SK-N-MC (cell line): ENCODE data around the gene RASL12.
"Not testable (repeated sequence)": the region's sequence is repeated elsewhere in the genome, so short reads cannot be mapped to it uniquely, and the experiment has no call there.

Source experiments
- DNase-seq: peaks from one replicate; pipeline ENCODE4 v3.0.0-alpha.2; 2011; ENCODE audit warnings: low read depth, low spot score
- H3K27ac ChIP-seq: fragments of 200-600 bp; sonication (generic); 2 replicates; pipeline ENCODE4 v1.5.1; 2016; ENCODE audit warnings: mixed run types
- H3K36me3 ChIP-seq: fragments of 200-600 bp; sonication (generic); 2 replicates; pipeline ENCODE4 v1.6.1; 2017; ENCODE audit warnings: antibody characterized with exemption, low read length, mixed read lengths; ENCODE audit not compliant: insufficient read depth
- H3K4me3 ChIP-seq: fragments of 200-600 bp; sonication (generic); 2 replicates; pipeline ENCODE4 v1.5.1; 2016
- H3K9ac ChIP-seq: fragments of 200-600 bp; sonication (generic); 2 replicates; pipeline ENCODE4 v1.8.0; 2017; ENCODE audit warnings: mixed run types, mixed read lengths; ENCODE audit not compliant: insufficient read length
- H3K9me3 ChIP-seq: fragments of 200-600 bp; sonication (generic); 2 replicates; pipeline ENCODE4 v1.6.1; 2017; ENCODE audit warnings: low read depth, mild to moderate bottlenecking, antibody characterized with exemption, low read length, moderate library complexity, mixed read lengths
- EZH2 ChIP-seq: fragments of 200-600 bp; sonication (generic); IDR thresholded peaks from one replicate; pipeline ENCODE4 v1.6.1; 2017; ENCODE audit warnings: antibody characterized with exemption
- FOXP2 ChIP-seq: optimal IDR thresholded peaks from 2 replicates; pipeline ENCODE3; 2011; ENCODE audit warnings: mild to moderate bottlenecking, moderate library complexity; ENCODE audit not compliant: insufficient read depth; ENCODE audit errors: extremely low read length, control extremely low read depth
- POLR2AphosphoS5 ChIP-seq: IDR thresholded peaks from 2 replicates; pipeline ENCODE4 v1.6.1; 2012; ENCODE audit warnings: mild to moderate bottlenecking, low read depth, low read length, borderline replicate concordance

The RASL12 gene

DNA sequence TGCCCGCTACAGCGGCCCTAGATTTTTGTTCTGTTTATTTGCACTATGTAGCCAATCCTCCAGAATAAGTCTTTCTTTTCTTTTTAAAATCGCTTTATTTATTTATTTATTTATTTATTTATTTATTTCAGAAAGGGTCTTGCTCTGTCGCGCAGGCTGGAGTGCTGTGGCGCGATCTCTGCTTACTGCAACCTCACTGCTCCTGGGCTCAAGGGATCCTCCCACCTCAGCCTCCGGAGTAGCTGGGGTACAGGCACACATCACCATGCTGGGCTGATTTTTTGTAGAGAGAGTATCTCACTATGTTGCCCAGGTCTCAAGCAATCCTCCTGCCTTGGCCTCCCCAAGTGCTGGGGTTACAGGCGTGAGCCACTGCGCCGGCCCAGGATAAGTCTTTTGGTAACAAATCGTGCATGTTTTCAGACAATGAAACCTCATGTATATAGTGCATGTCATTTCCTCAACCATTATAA is 38.0 kb downstream of the RASL12 start:
- H3K9ac ChIP-seq: no peak overlapping the region
- no peak overlapping the region for H3K27ac ChIP-seq
- H3K36me3 ChIP-seq: peaks cover 11% of the 10 kb centered on the region
- H3K4me3 ChIP-seq: peak overlapping the region; percentile 97
- DNase-seq: no peak
- no peak for TF ChIP-seq POLR2AphosphoS5
- TF ChIP-seq EZH2: no peak
- TF ChIP-seq FOXP2: no peak
- H3K9me3 ChIP-seq: no peaks in the 10 kb centered on the region

DNA sequence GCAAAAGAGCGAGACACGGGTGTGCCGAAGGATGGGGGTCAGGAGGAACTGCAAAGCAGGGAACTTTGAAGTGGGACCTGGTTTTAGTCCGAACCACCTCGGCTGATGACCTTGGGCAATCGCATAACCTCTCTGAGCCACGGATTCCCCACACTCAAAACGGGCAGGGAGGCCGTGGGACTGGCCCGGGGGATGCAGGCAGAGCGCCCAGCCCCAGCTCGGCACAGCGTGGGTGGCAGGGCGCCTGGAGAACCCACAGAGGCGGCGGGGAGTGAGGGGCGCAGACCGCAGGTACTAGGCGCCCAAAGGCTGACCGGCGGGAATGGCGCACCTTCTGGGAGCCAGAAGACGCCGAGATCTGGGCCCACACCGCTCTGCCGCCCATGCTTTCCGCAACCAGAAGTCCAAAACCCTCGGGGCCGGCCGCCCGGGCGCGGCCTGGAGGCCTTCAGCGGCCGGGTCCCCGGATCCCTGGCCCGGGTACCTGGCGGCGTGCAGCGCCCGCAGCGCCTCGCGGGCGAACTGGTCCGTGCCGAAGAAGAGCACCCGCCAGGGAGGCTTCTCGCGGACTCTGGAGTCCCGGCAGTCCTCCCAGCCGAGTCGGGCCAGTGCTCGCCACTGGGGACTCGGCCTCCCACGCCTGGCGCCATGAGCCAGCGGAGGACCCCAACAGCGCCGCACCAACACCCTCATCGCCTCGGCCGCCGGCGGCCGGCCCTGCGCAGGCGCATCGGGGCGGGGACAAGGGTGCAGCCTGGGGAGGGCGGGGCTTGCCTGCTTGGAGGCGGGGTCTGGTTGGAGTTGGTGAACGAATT is 38.7 kb downstream of the RASL12 start, which contains the start of gene MTFMT:
TSS of gene MTFMT (minus strand) at position 719 of the 815 bp plus-strand sequence. CDS start at position 693, 26 bp downstream.
- DNase-seq: no peak
- Histone ChIP-seq H3K27ac (no peak within 1 kb of the TSS), H3K36me3 (peaks cover 11% of the 10 kb centered on the region), H3K9me3 (no peaks in the 10 kb centered on the region), H3K4me3 (peak within 1 kb of the TSS; percentile 97), H3K9ac (peak within 1 kb of the TSS; percentile 92)
- TF ChIP-seq FOXP2 (no peak), EZH2 (no peak), POLR2AphosphoS5 (peak; percentile 99)

DNA sequence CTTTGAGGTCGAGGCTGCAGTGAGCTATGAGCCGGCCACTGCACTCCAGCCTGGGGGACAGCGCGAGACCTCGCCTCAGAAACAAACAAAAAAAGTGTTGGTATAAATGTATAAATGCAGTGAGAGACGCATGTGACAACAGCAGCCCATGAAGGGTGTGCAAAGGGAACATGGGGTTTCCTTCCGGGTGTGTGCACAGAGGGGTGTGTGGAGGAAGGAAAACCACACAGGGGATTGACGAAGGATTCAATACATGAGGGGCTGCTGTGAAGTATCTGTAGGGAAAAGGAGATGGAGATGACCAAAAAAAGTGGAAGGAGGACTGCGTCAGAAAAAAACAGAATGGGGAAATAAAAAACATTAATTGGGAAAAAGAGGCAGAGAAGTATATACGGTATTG is 39.5 kb downstream of the RASL12 start:
- DNase-seq: no peak
- Histone ChIP-seq H3K9ac (peak overlapping the region; percentile 92), H3K9me3 (no peaks in the 10 kb centered on the region), H3K27ac (no peak overlapping the region), H3K36me3 (peaks cover 11% of the 10 kb centered on the region), H3K4me3 (peak overlapping the region; percentile 97)
- TF ChIP-seq EZH2: no peak
- no peak for TF ChIP-seq FOXP2
- no peak for TF ChIP-seq POLR2AphosphoS5

GRCh38 chr15:65027593-65027992 is 40.2 kb downstream of the RASL12 start:
- Histone ChIP-seq H3K9me3 (no peaks in the 10 kb centered on the region), H3K9ac (peak overlapping the region; percentile 41), H3K27ac (no peak overlapping the region), H3K4me3 (no peak overlapping the region; the same call in 1 of the 2 replicates), H3K36me3 (peaks cover 11% of the 10 kb centered on the region)
- DNase-seq: no peak
- TF ChIP-seq POLR2AphosphoS5: no peak
- TF ChIP-seq EZH2: no peak
- TF ChIP-seq FOXP2: no peak

DNA sequence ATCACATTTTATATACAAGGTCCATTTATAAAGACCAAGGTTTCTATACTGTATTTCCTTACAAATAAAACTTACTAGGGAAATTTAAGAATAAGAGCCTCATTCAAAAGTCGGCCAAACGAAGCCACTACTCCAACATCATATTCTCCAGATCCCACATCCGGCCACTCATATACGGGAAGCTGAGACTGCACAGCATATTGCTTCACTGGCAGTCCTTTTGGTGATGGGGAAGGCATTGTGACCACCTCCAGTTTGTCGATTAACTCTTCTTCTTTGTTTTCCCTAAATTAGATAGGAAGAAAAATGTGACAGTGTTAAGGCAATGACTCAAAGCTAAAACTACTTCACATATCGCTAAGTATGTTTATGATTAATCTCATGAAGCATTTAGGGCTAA is 41.0 kb downstream of the RASL12 start:
- DNase-seq: no peak
- H3K9me3 ChIP-seq: no peaks in the 10 kb centered on the region
- TF ChIP-seq EZH2 (no peak), FOXP2 (no peak), POLR2AphosphoS5 (no peak)

DNA sequence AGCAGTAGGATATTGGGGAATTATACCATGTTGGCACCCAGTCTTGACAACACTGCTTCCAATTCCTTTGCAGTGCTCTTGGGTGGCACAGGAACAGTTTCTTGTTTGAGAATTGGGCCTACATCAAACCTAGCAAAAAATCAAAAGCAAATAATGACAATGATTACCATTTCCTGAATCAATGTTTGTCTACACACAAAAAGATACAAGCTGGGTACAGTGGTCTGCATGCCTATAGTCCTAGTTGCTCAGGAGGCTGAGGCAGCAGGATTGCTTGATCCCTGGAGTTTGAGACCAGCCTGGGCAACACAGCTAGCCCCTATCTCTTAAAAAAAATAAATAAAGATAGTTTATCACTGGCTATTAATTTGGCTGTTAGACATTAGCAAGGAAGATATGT is 46.3 kb downstream of the RASL12 start:
- Histone ChIP-seq H3K9ac (no peak overlapping the region), H3K27ac (no peak overlapping the region), H3K4me3 (no peak overlapping the region), H3K36me3 (peaks cover 39% of the 10 kb centered on the region), H3K9me3 (no peaks in the 10 kb centered on the region)
- no peak for DNase-seq
- TF ChIP-seq POLR2AphosphoS5 (no peak), FOXP2 (no peak), EZH2 (no peak)

More for the DNA sequence above, 41.0 kb downstream of the RASL12 start:
- Histone ChIP-seq H3K9ac (no peak overlapping the region), H3K4me3 (no peak overlapping the region), H3K27ac (no peak overlapping the region), H3K36me3 (peaks cover 11% of the 10 kb centered on the region)

- TF ChIP-seq FOXP2 (no peak), EZH2 (no peak), POLR2AphosphoS5 (no peak)
- Histone ChIP-seq H3K27ac (no peak overlapping the region), H3K9ac (no peak overlapping the region), H3K36me3 (peaks cover 39% of the 10 kb centered on the region), H3K4me3 (no peak overlapping the region), H3K9me3 (no peaks in the 10 kb centered on the region)
- no peak for DNase-seq
These were observed 47.4 kb downstream of the RASL12 start for GRCh38 chr15:65020419-65020818.

- H3K27ac ChIP-seq, DNase-seq, H3K9ac ChIP-seq, H3K4me3 ChIP-seq, H3K9me3 ChIP-seq: not testable (repeated sequence)
- peaks cover 37% of the 10 kb centered on the region for H3K36me3 ChIP-seq
These were observed 56.6 kb downstream of the RASL12 start for GRCh38 chr15:65011198-65011597.

DNA sequence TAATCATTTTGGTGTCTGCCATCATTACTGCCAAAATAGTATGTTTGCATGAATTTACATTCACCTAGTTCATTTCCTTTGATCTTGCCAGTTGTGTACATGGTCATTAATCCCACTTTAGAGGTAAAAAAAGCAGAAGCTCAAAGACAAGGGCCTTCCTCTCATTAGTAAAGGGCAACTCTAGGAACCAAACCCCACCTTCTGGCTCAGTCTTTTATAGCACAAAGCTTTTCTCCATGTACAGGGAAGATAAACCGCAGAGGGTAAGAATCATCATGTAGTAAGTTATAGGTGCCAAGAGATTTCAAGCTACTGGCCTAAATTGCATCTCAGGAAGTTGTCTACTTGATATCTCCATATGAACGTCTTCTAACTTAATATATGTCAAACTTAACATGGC is 58.8 kb downstream of the RASL12 start:
- no peak overlapping the region for H3K9ac ChIP-seq
- no peak overlapping the region for H3K27ac ChIP-seq
- peaks cover 4% of the 10 kb centered on the region; the same call in 1 of the 2 replicates for H3K9me3 ChIP-seq
- no peak for DNase-seq
- peaks cover 15% of the 10 kb centered on the region for H3K36me3 ChIP-seq
- H3K4me3 ChIP-seq: no peak overlapping the region
- TF ChIP-seq FOXP2 (no peak), POLR2AphosphoS5 (no peak), EZH2 (no peak)
